Stomach (tissue), 19 donors: ENCODE results near the gene ANKRD39. TPM values are rescaled to one million over a fixed set of nuclear protein-coding genes. Genes with fewer than 3 reads are reported as not detected.

ENCODE experiments used
- DNase-seq, 2 donors: peaks; one replicate each; pipeline versions ENCODE4 v3.0.0 to v3.0.0-alpha.2; 2013 to 2019
- H3K27ac ChIP-seq, 5 donors: fragments of 200-600 bp in 4 of 5; sonication (generic) in 4 of 5; one replicate each; pipeline ENCODE4 v1.5.1; 2013 to 2019; ENCODE audit warnings: mild to moderate bottlenecking in 1 of 5, moderate library complexity in 1 of 5
- H3K27me3 ChIP-seq, 3 donors: fragments of 200-600 bp; sonication (generic); one replicate each; pipeline ENCODE4 v1.5.1; 2017 to 2019; ENCODE audit warnings: mixed run types in 1 of 3
- H3K36me3 ChIP-seq, 4 donors: fragments of 200-600 bp; sonication (generic); 1 replicate in 3 of 4; 2 replicates in 1 of 4; pipeline ENCODE4 v1.5.1; 2016 to 2019
- H3K4me1 ChIP-seq, 4 donors: fragments of 200-600 bp; sonication (generic); one replicate each; pipeline ENCODE4 v1.5.1; 2016 to 2019
- H3K4me3 ChIP-seq, 4 donors: fragments of 200-600 bp; sonication (generic) in 3 of 4; one replicate each; pipeline ENCODE4 v1.5.1; 2016 to 2019; ENCODE audit warnings: mild to moderate bottlenecking in 1 of 4
- H3K9me3 ChIP-seq, 4 donors: fragments of 200-600 bp; sonication (generic); one replicate each; pipeline ENCODE4 v1.5.1; 2016 to 2019
- CTCF ChIP-seq, 7 experiments: fragments of 450-650 bp in 4 of 7; fragments of 200-600 bp in 3 of 7; sonication (generic) in 3 of 7; IDR thresholded peaks; one replicate each; pipeline ENCODE4 v1.5.1; 2016 to 2019; ENCODE audit warnings: antibody characterized with exemption in 7 of 7, control low read depth in 2 of 7, mild to moderate bottlenecking in 1 of 7
- EP300 ChIP-seq: sonication (generic); formaldehyde crosslinking; IDR thresholded peaks from one replicate; pipeline ENCODE4 v1.6.1; 2017; ENCODE audit warnings: antibody characterized with exemption
- POLR2A ChIP-seq, 4 donors: fragments of 450-650 bp; IDR thresholded peaks; one replicate each; pipeline ENCODE4 v1.6.1; 2016; ENCODE audit warnings: antibody characterized with exemption in 4 of 4, control low read depth in 2 of 4, mild to moderate bottlenecking in 1 of 4, moderate library complexity in 1 of 4
- POLR2AphosphoS5 ChIP-seq, 3 donors: sonication (generic); formaldehyde crosslinking; IDR thresholded peaks; one replicate each; pipeline ENCODE4 v1.6.1; 2016; ENCODE audit warnings: antibody characterized with exemption in 3 of 3
- WGBS, 5 donors: extraction: QIAGEN DNeasy Blood & Tissue Kit in 3 of 5; methylation state at CpG; one replicate each; pipeline versions ENCODE4 v1.1.5 to v1.1.7; 2013 to 2018; 5-methylcytosine and 5-hydroxymethylcytosine counted together
- intact Hi-C: fragments of 100-400 bp; cut with DNase I; formaldehyde crosslinking; loops from one replicate; pipeline ENCODE4 v1.15.1; 2023; ENCODE audit warnings: low total_unique reads
- long read RNA-seq, 10 donors: transcript quantifications; one replicate each; lab custom pipeline, GENCODE V29; 2026
- polyA plus RNA-seq, 3 donors: library from polyadenylated mRNA; stranded (reverse); fragments of 200-250 nt; gene quantifications; one replicate each; pipeline ENCODE4 v1.2.3, GENCODE V29; 2013
- total RNA-seq, 5 donors: library from RNA; depleted of rRNA; stranded (reverse); fragments of >200 nt; gene quantifications; one replicate each; pipeline versions ENCODE4 v1.1.0 to v1.2.3, GENCODE V29; 2014 to 2016
- donor health status: healthy with polysubstance abuse.
- donor health status: Bipolar disorder and iron deficiency.
- donor health status: healthy.

The ANKRD39 gene
- total RNA-seq (10 to 100 TPM in 3 of 5 donors, 1 to 10 TPM in 2; 2.8 to 32.1 (median 11.3) TPM), polyA plus RNA-seq (10 to 100 TPM; 11.5 to 18.0 (median 14.1) TPM)
- long read RNA-seq, donor 1, partial matches to known transcripts, result 0 of 1 reads
- long read RNA-seq, donor 1, other reads (novel, unspliced or antisense), result 0 of 1 reads
- long read RNA-seq, donor 2, partial matches to known transcripts, result 0 of 3 reads
- long read RNA-seq, donor 2, other reads (novel, unspliced or antisense), result 0 of 3 reads
- long read RNA-seq, donor 3, partial matches to known transcripts, result 0 of 2 reads
- long read RNA-seq, donor 3, other reads (novel, unspliced or antisense), result 0 of 2 reads
- long read RNA-seq, donor 4, result 0 reads
- long read RNA-seq, donor 5, transcript ANKRD39-201 (4 exons, 976 nt), result major isoform, 7 of 7 reads
- long read RNA-seq, donor 5, partial matches to known transcripts, result 0 of 7 reads
- long read RNA-seq, donor 5, other reads (novel, unspliced or antisense), result 0 of 7 reads
- long read RNA-seq, donor 6, result 0 reads
- long read RNA-seq, donor 7, transcript ANKRD39-201 (4 exons, 976 nt), result major isoform, 5 of 5 reads
- long read RNA-seq, donor 7, partial matches to known transcripts, result 0 of 5 reads
- long read RNA-seq, donor 7, other reads (novel, unspliced or antisense), result 0 of 5 reads
- long read RNA-seq, donor 8, partial matches to known transcripts, result 0 of 2 reads
- long read RNA-seq, donor 8, other reads (novel, unspliced or antisense), result 0 of 2 reads
- long read RNA-seq, donor 9, transcript ANKRD39-201 (4 exons, 976 nt), result major isoform, 6 of 6 reads
- long read RNA-seq, donor 9, partial matches to known transcripts, result 0 of 6 reads
- long read RNA-seq, donor 9, other reads (novel, unspliced or antisense), result 0 of 6 reads
- long read RNA-seq, donor 10, partial matches to known transcripts, result 0 of 3 reads
- long read RNA-seq, donor 10, other reads (novel, unspliced or antisense), result 0 of 3 reads

- peak; percentile 51 to 79 (median 74) for TF ChIP-seq POLR2AphosphoS5 (IDR thresholded peaks at IDR 0.05)
- TF ChIP-seq CTCF (IDR thresholded peaks at IDR 0.05), result peak in 5 of 7 experiments; percentile 77 to 91 (median 86)
- TF ChIP-seq POLR2A (IDR thresholded peaks at IDR 0.05), result peak in 1 of 4 donors; percentile 50
- no peak for TF ChIP-seq EP300
- Histone ChIP-seq H3K27me3 (no peaks in the 10 kb centered on the region), H3K4me1 (peaks cover 25 to 69% (median 38%) of the 10 kb centered on the region in 4 donors), H3K9me3 (no peaks in the 10 kb centered on the region), H3K27ac (peak within 1 kb of the TSS; percentile 65 to 90 (median 87)), H3K36me3 (peaks cover 41 to 51% (median 44%) of the 10 kb centered on the region in 4 donors), H3K4me3 (peak within 1 kb of the TSS; percentile 74 to 90 (median 80))
- WGBS, 5 donors, result 0% methylated on average over 11 to 81 of the region's 81 CpGs
- intact Hi-C loops, result no loop called here
- peak; percentile 99 to 100 for DNase-seq
Measured at GRCh38 chr2:96857667-96858372, at the start of gene ANKRD39. Gene ANKRD39 (minus strand): TSS chr2:96858016. CDS start chr2:96857987, 29 bp downstream.

GRCh38 chr2:96906729-96907114 is 48.9 kb upstream of the ANKRD39 start:
- intact Hi-C loops, result no loop called here
- WGBS, 5 donors, result 49 to 67% (median 50%) methylated on average over 13 of the region's 13 CpGs
- Histone ChIP-seq H3K27me3 (no peaks in the 10 kb centered on the region), H3K9me3 (no peaks in the 10 kb centered on the region), H3K27ac (peak overlapping the region; percentile 67 to 85 (median 81)), H3K4me1 (peaks cover 11 to 42% (median 30%) of the 10 kb centered on the region in 4 donors), H3K4me3 (peak overlapping the region in 2 of 4 donors; percentile 9 to 19), H3K36me3 (no peaks in the 10 kb centered on the region)
- DNase-seq, result peak in 1 of 2 donors; percentile 84
- TF ChIP-seq POLR2AphosphoS5 (IDR thresholded peaks at IDR 0.05) (no peak), POLR2A (IDR thresholded peaks at IDR 0.05) (no peak), EP300 (no peak), CTCF (IDR thresholded peaks at IDR 0.05) (no peak)

GRCh38 chr2:96903815-96904214 is 46.0 kb upstream of the ANKRD39 start:
- H3K4me1 ChIP-seq, result peaks cover 11 to 47% (median 31%) of the 10 kb centered on the region in 4 donors
- no peaks in the 10 kb centered on the region for H3K27me3 ChIP-seq
- H3K9me3 ChIP-seq, result no peaks in the 10 kb centered on the region
- intact Hi-C loops, result no loop called here
- TF ChIP-seq POLR2AphosphoS5 (IDR thresholded peaks at IDR 0.05) (no peak), POLR2A (IDR thresholded peaks at IDR 0.05) (no peak), CTCF (IDR thresholded peaks at IDR 0.05) (no peak), EP300 (no peak)
- H3K4me3 ChIP-seq, result no peak overlapping the region
- H3K36me3 ChIP-seq, result no peaks in the 10 kb centered on the region
- peak overlapping the region in 1 of 5 donors; percentile 24 for H3K27ac ChIP-seq
- no peak for DNase-seq
- 54 to 77% (median 70%) methylated on average over 7 of the region's 7 CpGs for WGBS, 5 donors
